IMR-90 (cell line): ENCODE results near the gene CLCF1. TPM values are rescaled to one million over a fixed set of nuclear protein-coding genes. Genes with fewer than 3 reads are reported as not detected.

Source experiments
- ATAC-seq: fragments of 200-7000 bp; cut with Tn5 transposase; 2 replicates; pipeline ENCODE4 v1.9.1; 2020; ENCODE audit warnings: low read depth, mild to moderate bottlenecking, moderate library complexity
- BruUV-seq: library from RNA; stranded (reverse); fragments of 400-500 nt; replicated peaks from 2 replicates; lab custom pipeline; 2021; lab: Mats Ljungman, UMichigan
- CTCF ChIA-PET: fragments of 300-600 bp; formaldehyde crosslinking; extraction: SDS; loops from one replicate; lab custom pipeline; 2021; ENCODE audit warnings: antibody characterized with exemption; lab: Yijun Ruan, JAX
- POLR2A ChIA-PET: fragments of 300-600 bp; sonication (Branson Sonifier 250); formaldehyde crosslinking; loops from one replicate; lab custom pipeline; 2022; ENCODE audit warnings: antibody characterized with exemption; ENCODE audit not compliant: unreplicated experiment; lab: Charles Lee
- DNase-seq: peaks from one replicate; pipeline ENCODE4 v3.0.0; 2013
- H2AFZ ChIP-seq: replicated peaks from 2 replicates; pipeline ENCODE3; 2013; ENCODE audit warnings: low read length, mild to moderate bottlenecking; ENCODE audit not compliant: poor library complexity
- H2AK5ac ChIP-seq: 2 replicates; pipeline ENCODE4 v1.6.1; 2013; ENCODE audit warnings: low read depth, low read length, inconsistent platforms
- H2AK9ac ChIP-seq: replicated peaks from 2 replicates; pipeline ENCODE3; 2013; ENCODE audit warnings: mild to moderate bottlenecking, low read depth, low read length, moderate library complexity; ENCODE audit not compliant: poor library complexity
- H2BK120ac ChIP-seq: 2 replicates; pipeline ENCODE4 v1.6.1; 2013; ENCODE audit warnings: low read depth, low read length, inconsistent platforms
- H2BK15ac ChIP-seq: 3 replicates; pipeline ENCODE4 v1.6.1; 2013; ENCODE audit warnings: low read depth, low read length, inconsistent platforms
- H2BK20ac ChIP-seq: 2 replicates; pipeline ENCODE4 v1.6.1; 2013; ENCODE audit warnings: low read depth, mild to moderate bottlenecking, inconsistent platforms, low read length, moderate library complexity
- H2BK5ac ChIP-seq: 2 replicates; pipeline ENCODE4 v1.6.1; 2013; ENCODE audit warnings: mild to moderate bottlenecking, low read depth, low read length, inconsistent platforms; ENCODE audit not compliant: poor library complexity, severe bottlenecking
- H3K14ac ChIP-seq: replicated peaks from 2 replicates; pipeline ENCODE4 v1.6.1; 2013; ENCODE audit warnings: low read depth, low read length, inconsistent platforms
- H3K18ac ChIP-seq: 2 replicates; pipeline ENCODE4 v1.6.1; 2013; ENCODE audit warnings: low read depth, low read length, control low read depth
- H3K23ac ChIP-seq: 2 replicates; pipeline ENCODE4 v1.6.1; 2013; ENCODE audit warnings: low read depth, low read length, inconsistent platforms
- H3K27ac ChIP-seq: 2 replicates; pipeline ENCODE4 v1.5.1; 2013; ENCODE audit warnings: mild to moderate bottlenecking, control low read depth, low read length; ENCODE audit not compliant: insufficient read depth
- H3K27me3 ChIP-seq: 2 replicates; pipeline ENCODE4 v1.6.1; 2013; ENCODE audit warnings: low read length; ENCODE audit not compliant: control insufficient read depth, insufficient read depth
- H3K36me3 ChIP-seq: 2 replicates; pipeline ENCODE4 v1.6.1; 2013; ENCODE audit warnings: low read length, mixed read lengths; ENCODE audit not compliant: control insufficient read depth, insufficient read depth
- H3K4ac ChIP-seq: 2 replicates; pipeline ENCODE4 v1.6.1; 2013; ENCODE audit warnings: low read depth, low read length, inconsistent platforms
- H3K4me1 ChIP-seq: 2 replicates; pipeline ENCODE4 v1.6.1; 2013; ENCODE audit warnings: low read length, mixed read lengths; ENCODE audit not compliant: control insufficient read depth, insufficient read depth
- H3K4me2 ChIP-seq: 2 replicates; pipeline ENCODE4 v1.6.1; 2013; ENCODE audit warnings: low read depth, mild to moderate bottlenecking, control low read depth, low read length, moderate library complexity
- H3K4me3 ChIP-seq: 2 replicates; pipeline ENCODE4 v1.5.1; 2013; ENCODE audit warnings: low read depth, mild to moderate bottlenecking, control low read depth, low read length, moderate library complexity; ENCODE audit not compliant: insufficient read depth
- H3K56ac ChIP-seq: 2 replicates; pipeline ENCODE4 v1.6.1; 2013; ENCODE audit warnings: low read length, inconsistent platforms; ENCODE audit not compliant: insufficient read depth; ENCODE audit errors: extremely low read depth
- H3K79me1 ChIP-seq, 2 experiments: 2 replicates each; pipeline ENCODE4 v1.6.1; 2013; ENCODE audit warnings: low read length in 2 of 2, inconsistent platforms in 1 of 2, low read depth in 1 of 2
- H3K9ac ChIP-seq: 2 replicates; pipeline ENCODE4 v1.6.1; 2013; ENCODE audit warnings: low read depth, low read length, control low read depth
- H3K9me1 ChIP-seq: 2 replicates; pipeline ENCODE4 v1.6.1; 2013; ENCODE audit warnings: low read length, inconsistent platforms; ENCODE audit not compliant: insufficient read depth
- H3K9me3 ChIP-seq: 2 replicates; pipeline ENCODE4 v1.6.1; 2013; ENCODE audit warnings: low read length; ENCODE audit not compliant: control insufficient read depth, insufficient read depth
- H4K20me1 ChIP-seq: 2 replicates; pipeline ENCODE4 v1.6.1; 2013; ENCODE audit warnings: low read length, inconsistent platforms; ENCODE audit not compliant: insufficient read depth
- H4K5ac ChIP-seq: 2 replicates; pipeline ENCODE4 v1.6.1; 2013; ENCODE audit warnings: mild to moderate bottlenecking, low read depth, low read length, control low read depth
- H4K8ac ChIP-seq, 2 experiments: 2 replicates each; pipeline ENCODE4 v1.6.1; 2013; ENCODE audit warnings: low read depth in 2 of 2, low read length in 2 of 2, control low read depth in 1 of 2, inconsistent platforms in 1 of 2
- H4K91ac ChIP-seq: 2 replicates; pipeline ENCODE4 v1.6.1; 2013; ENCODE audit warnings: low read depth, low read length, inconsistent platforms; ENCODE audit not compliant: insufficient read depth
- MAFK ChIP-seq: IDR thresholded peaks from 2 replicates; pipeline ENCODE4 v1.6.1; 2012; ENCODE audit warnings: low read depth, low read length, improper control_type of control experiment
- SMC3 ChIP-seq: fragments of 150-350 bp; IDR thresholded peaks from 2 replicates; pipeline ENCODE4 v1.6.1; 2016; ENCODE audit warnings: low read depth, mild to moderate bottlenecking, antibody characterized with exemption, low read length, moderate library complexity
- WGBS, 2 experiments: methylation state at CpG; one replicate each; pipeline versions ENCODE4 v1.1.5 to v1.1.7; 2013; ENCODE audit warnings: missing lambda C conversion rate in 2 of 2; ENCODE audit not compliant: insufficient read length in 1 of 2; ENCODE audit errors: extremely low coverage in 2 of 2; 5-methylcytosine and 5-hydroxymethylcytosine counted together
- dilution Hi-C: fragments of 300-500 bp; cut with HindIII; formaldehyde crosslinking; loops from one replicate; pipeline ENCODE4 v1.14.3; 2018; ENCODE audit warnings: low sequenced_read_pairs; ENCODE audit not compliant: unreplicated experiment
- in situ Hi-C: fragments of 300-500 bp; cut with MboI; formaldehyde crosslinking; loops from 3 replicates; pipeline ENCODE4 v1.14.3; 2019; ENCODE audit warnings: low sequenced_read_pairs, inconsistent platforms, mixed read lengths
- intact Hi-C: fragments of 100-400 bp; cut with micrococcal nuclease; formaldehyde crosslinking; loops from 2 replicates; pipeline ENCODE4 v1.10.0; 2022
- polyA plus RNA-seq, 3 experiments: library from polyadenylated mRNA; depleted of rRNA; stranded (reverse); fragments of >200 nt; gene quantifications; 2 replicates each; pipeline ENCODE4 v1.2.3, GENCODE V29; 2012; ENCODE audit warnings: low replicate concordance in 1 of 3
- total RNA-seq: library from RNA; depleted of rRNA; stranded (reverse); fragments of >200 nt; gene quantifications from 2 replicates; pipeline ENCODE4 v1.2.3, GENCODE V29; 2012

Gene CLCF1
- total and polyA plus RNA-seq, 2 of the 4 experiments (the other 2 are of a cell fraction) = 5.6 to 27.8 TPM

- no TSS peak for BruUV-seq
- in situ Hi-C loops (no loop called here), intact Hi-C loops (no loop called here)
Observed at GRCh38 chr11:67405688-67406339, 32.4 kb upstream of the CLCF1 start.

More at GRCh38 chr11:67405688-67406339, 32.4 kb upstream of the CLCF1 start:
- ATAC-seq (no peak), DNase-seq (no peak)
- peaks cover 33% of the 10 kb centered on the region for H3K27me3 ChIP-seq
- no peak overlapping the region for H4K91ac ChIP-seq
- no peak overlapping the region for H2BK120ac ChIP-seq
- peaks cover 2 to 6% of the 10 kb centered on the region in 2 experiments; a peak in 3 of 4 replicates for H3K79me1 ChIP-seq
- peaks cover 3% of the 10 kb centered on the region for H3K4me1 ChIP-seq
- no peak overlapping the region for H4K5ac ChIP-seq
- H3K23ac ChIP-seq = no peak overlapping the region
- H3K56ac ChIP-seq = no peak overlapping the region
- dilution Hi-C loops = no loop called here
- no peak overlapping the region for H2AK5ac ChIP-seq
- peak overlapping the region; percentile 19 for H2AFZ ChIP-seq
- H3K36me3 ChIP-seq = no peaks in the 10 kb centered on the region
- POLR2A ChIA-PET = no interaction called here
- H3K4ac ChIP-seq = no peak overlapping the region
- no peak overlapping the region for H3K4me3 ChIP-seq
- no peaks in the 10 kb centered on the region for H3K9me1 ChIP-seq
- H4K8ac ChIP-seq = no peak overlapping the region
- no peak for TF ChIP-seq SMC3
- no peak for TF ChIP-seq MAFK
- no peaks in the 10 kb centered on the region for H3K9me3 ChIP-seq
- H2BK15ac ChIP-seq = no peak overlapping the region
- H3K14ac ChIP-seq = no peak overlapping the region
- H3K4me2 ChIP-seq = no peak overlapping the region
- no peak overlapping the region for H2BK5ac ChIP-seq
- no peak overlapping the region for H3K18ac ChIP-seq
- H4K20me1 ChIP-seq = peaks cover 5% of the 10 kb centered on the region
- H3K9ac ChIP-seq = no peak overlapping the region
- no peak overlapping the region for H3K27ac ChIP-seq
- H2AK9ac ChIP-seq = no peak overlapping the region
- WGBS, 2 experiments = 57% methylated on average over 5 of the region's 9 CpGs; no CpG with 5 or more reads in 1 of the 2 experiments
- no peak overlapping the region for H2BK20ac ChIP-seq
- CTCF ChIA-PET = no interaction called here
